Activated CD8-positive, alpha-beta T cell treated with anti-CD3 and anti-CD28 coated beads, Interleukin-2, amount 10 ng/mL, durations not matched to agents 7 days and 5 days (primary cell): ENCODE data around the gene YAP1. TPM values are rescaled to one million over a fixed set of nuclear protein-coding genes. Genes with fewer than 3 reads are reported as not detected.

Source experiments
- ATAC-seq: fragments of 150-1000 bp; cut with Tn5 transposase; one replicate; pipeline ENCODE4 v1.10.0; 2021; ENCODE audit warnings: moderate library complexity
- CTCF ChIA-PET: fragments of 350-600 bp; sonication (Branson Sonifier 250); formaldehyde crosslinking; loops from one replicate; lab custom pipeline; 2021; ENCODE audit warnings: antibody characterized with exemption; lab: Charles Lee
- POLR2A ChIA-PET: fragments of 350-600 bp; sonication (Branson Sonifier 250); formaldehyde crosslinking; loops from one replicate; lab custom pipeline; 2021; ENCODE audit warnings: antibody characterized with exemption; lab: Charles Lee
- DNase-seq: peaks from one replicate; pipeline ENCODE4 v3.0.0-alpha.2; 2020
- H3K27ac Mint-ChIP-seq: one replicate; pipeline ENCODE4 v1.8.0; 2021; ENCODE audit warnings: mild to moderate bottlenecking, mixed read lengths
- H3K27me3 Mint-ChIP-seq: one replicate; pipeline ENCODE4 v1.8.0; 2021; ENCODE audit warnings: low read depth, mixed read lengths
- H3K36me3 Mint-ChIP-seq: one replicate; pipeline ENCODE4 v1.8.0; 2021; ENCODE audit warnings: low read depth, mixed read lengths
- H3K4me1 Mint-ChIP-seq: one replicate; pipeline ENCODE4 v1.8.0; 2021; ENCODE audit warnings: low read depth, mixed read lengths
- H3K4me3 Mint-ChIP-seq: one replicate; pipeline ENCODE4 v1.8.0; 2021; ENCODE audit warnings: mild to moderate bottlenecking, mixed read lengths
- H3K9me3 Mint-ChIP-seq: one replicate; pipeline ENCODE4 v1.8.0; 2022; ENCODE audit warnings: mixed read lengths; ENCODE audit not compliant: insufficient read depth
- total RNA-seq, 2 experiments: library from RNA; stranded (reverse); gene quantifications; one replicate each; pipeline ENCODE4 v1.2.3, GENCODE V29; 2021

Gene YAP1
- total RNA-seq, 2 experiments from 2014 or later, result not detected

DNA sequence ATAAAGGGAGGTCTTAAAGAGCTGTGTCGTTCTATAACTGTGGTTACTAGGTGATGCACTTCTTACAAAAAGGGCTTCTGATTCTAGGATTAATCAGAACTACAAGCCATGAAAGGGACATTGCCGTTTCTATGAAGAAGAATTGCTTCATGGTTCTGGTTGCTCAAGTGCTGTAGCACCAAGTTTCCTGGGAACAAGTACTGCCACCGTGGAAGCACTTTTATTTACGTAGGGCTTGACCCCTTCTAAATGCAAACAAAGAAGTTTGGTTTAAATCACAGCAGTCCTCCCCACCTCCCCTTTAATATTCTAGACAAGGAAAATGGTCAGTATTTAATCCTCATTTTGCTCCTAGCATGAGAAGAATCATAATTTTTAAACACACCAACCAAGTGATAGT is 9.8 kb downstream of the YAP1 start:
- H3K4me1 Mint-ChIP-seq, result no peaks in the 10 kb centered on the region
- no peak for DNase-seq
- H3K27ac Mint-ChIP-seq, result no peak overlapping the region
- H3K36me3 Mint-ChIP-seq, result no peaks in the 10 kb centered on the region
- peaks cover 27% of the 10 kb centered on the region for H3K27me3 Mint-ChIP-seq
- H3K4me3 Mint-ChIP-seq, result no peak overlapping the region
- CTCF ChIA-PET, result no interaction called here
- ATAC-seq, result no peak
- H3K9me3 Mint-ChIP-seq, result no peaks in the 10 kb centered on the region
- POLR2A ChIA-PET, result no interaction called here

DNA sequence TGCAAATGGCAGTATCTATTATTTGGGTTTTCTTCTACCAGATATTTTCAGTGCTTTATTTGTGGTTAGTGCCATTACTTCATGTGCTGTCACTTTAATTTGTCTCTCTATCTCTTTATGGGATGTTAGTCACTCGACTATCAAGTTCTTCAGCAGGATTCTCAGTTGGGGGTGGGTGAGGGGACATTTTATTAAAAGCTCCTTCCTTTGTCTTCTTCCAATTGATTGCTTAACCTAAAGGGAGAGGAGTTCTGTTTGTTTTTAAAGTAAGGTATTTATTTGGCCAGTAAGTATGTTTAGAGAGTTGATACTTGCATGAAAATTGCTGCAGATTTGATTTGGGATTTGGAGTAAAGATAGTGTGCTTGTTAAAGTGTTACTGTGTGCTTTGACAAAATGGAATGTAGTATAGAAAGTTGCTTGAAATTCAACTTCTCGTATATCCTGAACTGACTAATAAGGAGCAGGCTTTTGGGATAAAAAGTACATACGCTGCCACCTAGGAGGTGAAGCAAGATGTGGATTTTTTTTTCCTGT is 10.3 kb downstream of the YAP1 start:
- Mint-ChIP-seq H3K4me3 (no peak overlapping the region), H3K36me3 (no peaks in the 10 kb centered on the region), H3K27me3 (peaks cover 24% of the 10 kb centered on the region), H3K27ac (no peak overlapping the region), H3K9me3 (no peaks in the 10 kb centered on the region), H3K4me1 (no peaks in the 10 kb centered on the region)
- ChIA-PET CTCF (no interaction called here), POLR2A (no interaction called here)
- DNase-seq, result no peak
- ATAC-seq, result no peak

DNA sequence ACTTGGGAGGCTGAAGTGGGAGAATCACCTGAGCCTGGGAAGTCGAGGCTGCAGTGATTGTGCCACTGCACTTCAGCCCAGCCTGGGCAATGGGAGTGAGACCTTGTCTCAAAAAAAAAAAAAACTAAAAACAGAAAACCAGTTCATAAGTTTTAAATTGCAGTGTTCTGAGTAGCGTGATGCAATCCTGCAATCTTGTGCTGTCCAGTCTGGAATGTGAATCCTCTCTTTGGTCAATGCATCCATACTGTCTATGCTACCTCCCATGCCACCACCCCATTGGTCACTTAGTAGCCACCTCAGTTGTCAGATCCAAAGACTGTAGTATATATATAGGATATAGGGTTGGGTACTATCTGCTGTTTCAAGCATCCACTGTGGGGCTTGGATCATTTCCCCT is 11.1 kb downstream of the YAP1 start:
- no peak overlapping the region for H3K4me3 Mint-ChIP-seq
- DNase-seq (no peak), ATAC-seq (no peak)
- no peaks in the 10 kb centered on the region for H3K9me3 Mint-ChIP-seq
- peaks cover 20% of the 10 kb centered on the region for H3K27me3 Mint-ChIP-seq
- no peak overlapping the region for H3K27ac Mint-ChIP-seq
- H3K36me3 Mint-ChIP-seq, result no peaks in the 10 kb centered on the region
- ChIA-PET POLR2A (no interaction called here), CTCF (no interaction called here)
- no peaks in the 10 kb centered on the region for H3K4me1 Mint-ChIP-seq

DNA sequence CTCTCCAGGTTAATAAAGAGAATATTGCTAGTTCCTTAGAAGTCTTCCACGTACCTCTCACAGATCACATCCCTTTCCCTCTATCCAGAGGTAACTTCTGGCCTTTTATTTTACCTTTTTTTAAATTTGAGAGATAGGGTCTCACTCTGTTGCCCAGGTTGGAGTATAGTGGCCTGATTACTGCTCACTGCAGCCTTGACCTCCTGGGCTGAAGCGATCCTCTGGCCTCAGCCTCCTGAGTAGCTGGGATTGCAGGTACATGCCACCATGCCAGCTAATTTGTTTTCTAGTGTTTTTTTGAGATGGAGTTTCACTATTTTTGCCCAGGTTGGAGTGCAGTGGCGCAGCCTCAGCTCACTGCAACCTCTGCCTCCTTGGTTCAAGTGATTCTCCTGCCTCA is 24.4 kb downstream of the YAP1 start:
- POLR2A ChIA-PET, result no interaction called here
- H3K4me1 Mint-ChIP-seq, result no peaks in the 10 kb centered on the region
- H3K9me3 Mint-ChIP-seq, result no peaks in the 10 kb centered on the region
- no peaks in the 10 kb centered on the region for H3K36me3 Mint-ChIP-seq
- no peak overlapping the region for H3K27ac Mint-ChIP-seq
- CTCF ChIA-PET, result no interaction called here
- DNase-seq, result no peak
- peaks cover 4% of the 10 kb centered on the region for H3K27me3 Mint-ChIP-seq
- no peak overlapping the region for H3K4me3 Mint-ChIP-seq
- ATAC-seq, result no peak

DNA sequence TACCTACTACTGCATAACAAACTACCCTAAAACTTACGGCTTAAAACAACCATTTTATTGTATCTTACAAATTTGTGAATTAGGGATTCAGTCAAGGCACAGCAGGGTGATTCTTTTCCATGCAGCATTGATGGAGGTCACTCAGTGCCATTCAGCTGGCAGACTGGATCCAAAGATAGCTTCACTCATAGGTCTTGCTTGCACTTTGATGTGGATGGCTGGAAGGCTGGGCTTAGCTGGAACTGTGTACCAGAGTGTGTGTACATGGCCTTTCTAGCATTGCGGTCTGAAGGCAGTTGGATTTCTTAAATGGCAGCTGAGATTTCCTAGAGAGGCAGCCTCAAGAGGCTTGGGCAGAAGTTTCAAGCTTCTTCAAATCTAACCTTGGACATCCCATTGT is 25.0 kb downstream of the YAP1 start:
- no peak for ATAC-seq
- no peaks in the 10 kb centered on the region for H3K4me1 Mint-ChIP-seq
- no peak overlapping the region for H3K4me3 Mint-ChIP-seq
- H3K36me3 Mint-ChIP-seq, result no peaks in the 10 kb centered on the region
- H3K9me3 Mint-ChIP-seq, result no peaks in the 10 kb centered on the region
- CTCF ChIA-PET, result no interaction called here
- POLR2A ChIA-PET, result no interaction called here
- peaks cover 4% of the 10 kb centered on the region for H3K27me3 Mint-ChIP-seq
- DNase-seq, result no peak
- H3K27ac Mint-ChIP-seq, result no peak overlapping the region

DNA sequence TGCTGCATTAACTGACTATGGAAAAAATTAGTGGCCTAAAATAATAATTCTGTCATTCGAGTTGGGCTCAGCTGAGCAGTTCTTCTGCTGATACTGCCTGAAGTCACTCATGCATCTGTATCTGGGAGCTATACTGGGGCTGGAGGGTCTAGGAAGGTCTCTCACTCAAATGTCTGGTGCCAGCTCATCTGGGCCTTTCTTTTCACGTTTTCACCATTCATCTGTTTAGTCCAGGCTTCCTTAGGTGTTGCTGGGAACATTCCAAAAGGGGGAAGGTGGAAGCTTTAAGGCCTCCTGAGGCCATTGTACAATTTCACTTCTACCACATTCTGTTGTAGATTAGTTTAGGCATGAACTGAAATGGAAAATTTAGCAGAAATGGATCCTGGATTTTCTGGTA is 28.0 kb downstream of the YAP1 start:
- DNase-seq (no peak), ATAC-seq (no peak)
- ChIA-PET POLR2A (no interaction called here), CTCF (no interaction called here)
- H3K27me3 Mint-ChIP-seq, result peaks cover 2% of the 10 kb centered on the region
- H3K36me3 Mint-ChIP-seq, result no peaks in the 10 kb centered on the region
- H3K27ac Mint-ChIP-seq, result no peak overlapping the region
- H3K9me3 Mint-ChIP-seq, result no peaks in the 10 kb centered on the region
- H3K4me3 Mint-ChIP-seq, result no peak overlapping the region
- H3K4me1 Mint-ChIP-seq, result no peaks in the 10 kb centered on the region

DNA sequence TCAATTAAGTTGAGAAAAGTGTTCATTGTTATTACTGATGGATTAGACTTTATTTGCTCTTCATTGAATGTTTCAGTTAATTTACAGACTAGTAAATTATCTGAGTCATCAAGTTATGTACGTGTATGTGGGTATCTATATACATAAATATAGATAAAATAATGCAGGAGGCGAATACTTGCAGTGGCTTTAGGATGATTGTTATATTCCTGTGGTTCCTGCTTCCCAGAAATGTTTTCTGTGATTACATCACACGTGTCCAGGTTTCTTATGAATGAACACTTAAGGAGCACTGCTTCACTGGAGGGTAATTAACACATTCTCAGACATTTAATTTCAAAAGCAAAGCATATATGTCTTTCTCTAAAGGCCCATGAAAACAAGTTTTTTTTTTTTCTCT is 28.4 kb downstream of the YAP1 start:
- ATAC-seq (no peak), DNase-seq (no peak)
- Mint-ChIP-seq H3K36me3 (no peaks in the 10 kb centered on the region), H3K4me3 (no peak overlapping the region), H3K27ac (no peak overlapping the region), H3K4me1 (no peaks in the 10 kb centered on the region), H3K9me3 (no peaks in the 10 kb centered on the region), H3K27me3 (peaks cover 2% of the 10 kb centered on the region)
- POLR2A ChIA-PET, result no interaction called here
- CTCF ChIA-PET, result no interaction called here

DNA sequence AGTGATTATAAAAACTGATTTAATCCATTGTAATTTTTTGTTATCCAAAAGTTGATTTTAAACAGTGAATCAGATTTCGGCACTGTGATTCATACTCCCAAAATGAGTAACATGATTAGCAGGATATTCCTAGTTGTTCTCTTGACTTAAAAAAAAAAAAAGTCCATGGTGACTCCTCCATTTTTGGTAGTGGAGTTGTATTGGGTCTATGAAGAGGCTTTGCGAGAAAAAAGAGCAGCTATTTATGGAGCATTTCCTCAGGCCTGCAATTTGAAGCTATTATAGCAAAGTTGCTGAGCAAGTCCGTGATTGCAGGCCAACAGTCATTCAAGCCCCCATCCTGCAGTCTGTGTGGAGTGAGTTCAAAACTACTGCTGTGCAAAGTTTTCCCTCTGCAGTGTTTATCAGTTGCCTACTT is 28.8 kb downstream of the YAP1 start:
- POLR2A ChIA-PET, result no interaction called here
- CTCF ChIA-PET, result no interaction called here
- ATAC-seq (no peak), DNase-seq (no peak)
- H3K27ac Mint-ChIP-seq, result no peak overlapping the region
- no peaks in the 10 kb centered on the region for H3K9me3 Mint-ChIP-seq
- peaks cover 2% of the 10 kb centered on the region for H3K27me3 Mint-ChIP-seq
- H3K4me1 Mint-ChIP-seq, result no peaks in the 10 kb centered on the region
- no peak overlapping the region for H3K4me3 Mint-ChIP-seq
- H3K36me3 Mint-ChIP-seq, result no peaks in the 10 kb centered on the region

DNA sequence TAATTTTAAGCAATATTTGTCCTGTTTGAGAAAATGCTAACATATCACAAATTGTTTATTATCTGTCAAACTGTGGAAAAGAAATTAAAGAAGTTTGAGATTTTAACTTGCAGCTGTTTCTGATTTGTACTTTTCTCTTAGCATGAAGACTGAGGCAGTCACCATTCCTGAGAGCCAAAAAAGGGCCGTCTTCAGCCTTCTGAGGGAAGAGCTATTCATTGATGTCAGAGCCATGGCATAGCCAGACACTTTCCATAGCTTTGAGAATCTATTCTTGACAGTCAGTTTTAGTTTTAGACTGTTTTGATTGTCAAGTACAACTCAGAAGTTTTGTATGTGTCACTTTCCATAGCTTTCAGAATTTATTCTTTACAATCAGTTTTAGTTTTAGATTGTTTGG is 32.1 kb downstream of the YAP1 start:
- H3K4me1 Mint-ChIP-seq, result no peaks in the 10 kb centered on the region
- DNase-seq (no peak), ATAC-seq (no peak)
- ChIA-PET POLR2A (no interaction called here), CTCF (no interaction called here)
- H3K36me3 Mint-ChIP-seq, result no peaks in the 10 kb centered on the region
- peaks cover 7% of the 10 kb centered on the region for H3K27me3 Mint-ChIP-seq
- no peaks in the 10 kb centered on the region for H3K9me3 Mint-ChIP-seq
- H3K4me3 Mint-ChIP-seq, result no peak overlapping the region
- no peak overlapping the region for H3K27ac Mint-ChIP-seq

DNA sequence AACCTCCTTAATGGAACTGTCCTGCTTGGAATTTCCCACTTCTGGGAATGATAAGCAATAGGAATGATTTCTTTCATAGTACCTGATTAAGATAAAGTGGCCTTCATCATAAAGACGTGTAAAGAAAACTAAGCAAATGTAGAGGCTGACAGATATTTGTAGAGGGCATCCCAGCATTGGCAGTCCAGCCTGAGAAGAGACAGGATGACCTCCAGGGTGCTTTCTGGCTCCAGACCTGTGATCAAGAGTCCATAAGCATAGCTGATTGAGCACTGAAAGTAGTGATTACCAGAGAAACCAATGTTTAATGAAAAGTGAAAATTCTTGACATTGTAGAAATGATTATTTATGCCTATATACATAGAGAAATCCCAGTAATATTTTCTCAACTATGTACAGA is 33.6 kb downstream of the YAP1 start:
- CTCF ChIA-PET, result no interaction called here
- no peak for ATAC-seq
- Mint-ChIP-seq H3K27ac (no peak overlapping the region), H3K36me3 (no peaks in the 10 kb centered on the region), H3K4me3 (no peak overlapping the region), H3K27me3 (peaks cover 6% of the 10 kb centered on the region), H3K9me3 (no peaks in the 10 kb centered on the region), H3K4me1 (no peaks in the 10 kb centered on the region)
- POLR2A ChIA-PET, result no interaction called here
- DNase-seq, result no peak

DNA sequence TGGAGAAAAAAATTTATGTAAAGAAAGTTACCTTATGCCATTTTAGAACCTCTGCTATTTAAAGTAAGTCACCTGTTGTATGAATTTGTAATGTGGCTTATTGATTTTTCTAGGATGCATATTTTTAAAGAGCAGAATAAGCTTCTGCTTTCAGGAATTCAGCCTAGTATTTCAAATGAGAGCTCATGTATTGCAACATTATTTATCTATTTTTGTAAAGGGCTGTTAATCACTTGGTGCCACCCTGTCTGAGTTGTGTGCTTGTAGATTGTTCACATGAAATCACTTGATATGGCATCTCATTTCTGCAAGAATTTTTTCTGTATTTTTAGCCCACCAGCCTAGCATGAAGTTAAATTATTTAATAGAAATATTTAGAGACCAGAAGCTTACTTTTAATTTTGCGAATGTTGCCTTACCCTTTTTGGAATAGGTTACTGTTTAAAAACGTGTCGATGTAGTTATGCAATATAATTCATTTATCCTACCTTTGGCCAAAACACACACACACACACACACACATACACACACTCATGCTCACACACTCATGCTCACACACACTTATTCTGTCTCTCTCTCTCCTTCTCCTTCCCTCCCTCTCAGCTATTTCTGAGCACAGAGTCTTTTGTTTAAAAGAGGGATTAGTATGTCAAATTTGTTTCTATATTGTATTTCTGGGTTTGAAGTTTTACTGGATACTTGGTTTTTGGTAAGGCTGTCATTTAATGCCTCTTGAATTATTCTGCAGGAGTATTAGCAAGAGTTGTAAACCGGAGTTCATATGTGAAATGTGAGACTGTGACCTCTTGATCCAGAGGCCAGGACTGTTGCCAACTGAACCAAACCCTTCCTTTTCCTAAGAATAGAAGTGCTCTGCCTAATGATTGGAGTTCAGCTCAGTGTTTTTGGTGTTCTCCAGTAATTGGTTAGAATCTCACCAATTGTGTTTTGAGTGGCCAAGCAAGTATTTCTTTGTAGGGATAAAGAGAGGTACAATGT is 34.4 kb downstream of the YAP1 start:
- Mint-ChIP-seq H3K36me3 (no peaks in the 10 kb centered on the region), H3K9me3 (no peaks in the 10 kb centered on the region), H3K4me1 (no peaks in the 10 kb centered on the region), H3K4me3 (no peak overlapping the region), H3K27me3 (peaks cover 10% of the 10 kb centered on the region), H3K27ac (no peak overlapping the region)
- ATAC-seq (no peak), DNase-seq (no peak)
- CTCF ChIA-PET, result no interaction called here
- POLR2A ChIA-PET, result no interaction called here

DNA sequence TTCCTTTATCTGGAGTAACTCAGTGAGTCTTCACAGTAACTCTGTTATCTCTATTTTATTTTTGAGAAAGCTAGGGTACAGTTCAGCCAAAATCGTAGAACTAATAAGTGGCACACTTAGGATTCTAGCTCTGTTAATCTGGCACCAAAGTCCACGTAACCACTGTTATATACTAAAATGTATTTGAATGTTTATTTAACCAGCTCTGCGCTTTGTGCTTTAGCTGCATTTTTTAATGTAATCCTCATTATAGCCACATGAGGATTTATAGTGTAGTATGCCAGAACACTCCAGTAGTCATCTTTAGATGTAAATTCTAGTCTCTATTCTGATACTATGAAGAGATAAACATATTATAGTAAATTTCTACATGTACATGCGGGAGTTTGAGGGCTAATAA is 36.8 kb downstream of the YAP1 start:
- Mint-ChIP-seq H3K4me1 (no peaks in the 10 kb centered on the region), H3K9me3 (no peaks in the 10 kb centered on the region), H3K4me3 (no peak overlapping the region), H3K36me3 (no peaks in the 10 kb centered on the region), H3K27ac (no peak overlapping the region), H3K27me3 (peaks cover 10% of the 10 kb centered on the region)
- ATAC-seq, result no peak
- DNase-seq, result no peak
- ChIA-PET POLR2A (no interaction called here), CTCF (no interaction called here)
